SK-N-MC (cell line): ENCODE data around the gene ADAMTS17.

Source experiments
- EZH2 ChIP-seq: fragments of 200-600 bp; sonication (generic); IDR thresholded peaks from one replicate; pipeline ENCODE4 v1.6.1; 2017; ENCODE audit warnings: antibody characterized with exemption
- POLR2AphosphoS5 ChIP-seq: IDR thresholded peaks from 2 replicates; pipeline ENCODE4 v1.6.1; 2012; ENCODE audit warnings: mild to moderate bottlenecking, low read depth, low read length, borderline replicate concordance

GRCh38 chr15:100192097-100193080 lies 149.4 kb downstream of the ADAMTS17 start:
- TF ChIP-seq POLR2AphosphoS5 (no peak), EZH2 (no peak)
